Fibroblast of lung (primary cell): ENCODE measurements around the gene GNG3. TPM values are rescaled to one million over a fixed set of nuclear protein-coding genes. Genes with fewer than 3 reads are reported as not detected.

ENCODE experiments used
- DNase-seq, 2 donors: peaks; one replicate each; pipeline versions ENCODE4 v3.0.0 to v3.0.0-alpha.2; 2010; ENCODE audit warnings: low read depth in 2 of 2
- H2AFZ ChIP-seq: 2 replicates; pipeline ENCODE4 v1.5.1; 2012; ENCODE audit warnings: low read length, control low read depth, inconsistent platforms
- H3K27ac ChIP-seq: 2 replicates; pipeline ENCODE4 v1.5.1; 2011; ENCODE audit warnings: low read length, control low read depth; ENCODE audit not compliant: insufficient read depth
- H3K27me3 ChIP-seq: 2 replicates; pipeline ENCODE4 v1.5.1; 2011; ENCODE audit warnings: mild to moderate bottlenecking, low read length; ENCODE audit not compliant: control insufficient read depth, insufficient read depth
- H3K36me3 ChIP-seq: 2 replicates; pipeline ENCODE4 v1.5.1; 2011; ENCODE audit warnings: low read length; ENCODE audit not compliant: control insufficient read depth, insufficient read depth
- H3K4me1 ChIP-seq: 2 replicates; pipeline ENCODE4 v1.5.1; 2011; ENCODE audit warnings: low read length; ENCODE audit not compliant: control insufficient read depth, insufficient read depth; ENCODE audit errors: extremely low read depth
- H3K4me2 ChIP-seq: 2 replicates; pipeline ENCODE4 v1.5.1; 2011; ENCODE audit warnings: low read length, control low read depth; ENCODE audit not compliant: insufficient read depth; ENCODE audit errors: extremely low read depth
- H3K4me3 ChIP-seq, 4 experiments: fragments of 200-600 bp in 1 of 4; sonication (generic) in 1 of 4; replicated peaks in 1 of 4; 2 replicates each; pipeline ENCODE4 v1.5.1; 2011 to 2016; ENCODE audit warnings: low read length in 4 of 4, low read depth in 3 of 4, mild to moderate bottlenecking in 3 of 4, control low read depth in 2 of 4, inconsistent platforms in 1 of 4, mixed read lengths in 1 of 4; ENCODE audit not compliant: insufficient read depth in 1 of 4; ENCODE audit errors: control extremely low read depth in 1 of 4
- H3K79me2 ChIP-seq: 2 replicates; pipeline ENCODE4 v1.5.1; 2012; ENCODE audit warnings: mild to moderate bottlenecking, low read length, inconsistent platforms; ENCODE audit not compliant: control insufficient read depth, insufficient read depth
- H3K9ac ChIP-seq: 2 replicates; pipeline ENCODE4 v1.5.1; 2011; ENCODE audit warnings: mild to moderate bottlenecking, low read length, control low read depth; ENCODE audit not compliant: insufficient read depth
- H3K9me3 ChIP-seq: 2 replicates; pipeline ENCODE4 v1.5.1; 2012; ENCODE audit warnings: low read depth, low read length; ENCODE audit not compliant: control insufficient read depth, insufficient read depth
- H4K20me1 ChIP-seq: 2 replicates; pipeline ENCODE4 v1.5.1; 2011; ENCODE audit warnings: low read length; ENCODE audit not compliant: control insufficient read depth, insufficient read depth; ENCODE audit errors: extremely low read depth
- CTCF ChIP-seq, 2 donors: IDR thresholded peaks in 1 of 2; conservative IDR thresholded peaks in 1 of 2; 1 replicate in 1 of 2; 2 replicates in 1 of 2; pipeline ENCODE4 v1.5.1; 2011 to 2012; ENCODE audit warnings: low read length in 2 of 2, control low read depth in 1 of 2, inconsistent platforms in 1 of 2, low read depth in 1 of 2, mild to moderate bottlenecking in 1 of 2
- EZH2 ChIP-seq: IDR thresholded peaks from 2 replicates; pipeline ENCODE4 v1.5.1; 2012; ENCODE audit warnings: low read length, control low read depth, mild to moderate bottlenecking; ENCODE audit errors: missing control alignments
- polyA minus RNA-seq: library from RNA; depleted of rRNA, polyadenylated mRNA; stranded (reverse); fragments of >200 nt; gene quantifications from 2 replicates; pipeline ENCODE4 v1.2.3, GENCODE V29; 2011; ENCODE audit warnings: low replicate concordance
- polyA plus RNA-seq, 2 donors: library from polyadenylated mRNA; depleted of rRNA in 1 of 2; stranded (reverse) in 1 of 2; unstranded in 1 of 2; fragments of >200 nt; gene quantifications; 2 replicates each; pipeline ENCODE4 v1.2.1, GENCODE V29; 2011 to 2012; ENCODE audit warnings: missing spikeins in 1 of 2
- total RNA-seq: library from RNA; depleted of rRNA; stranded (reverse); fragments of >200 nt; gene quantifications from 2 replicates; pipeline ENCODE4 v1.2.1, GENCODE V29; 2014

Gene GNG3
- total RNA-seq (not detected in 2 replicates), polyA plus RNA-seq (0.07 TPM in 1 of 2 replicates, not detected in the other), polyA minus RNA-seq (not detected in 2 replicates)
- polyA plus RNA-seq (2012): 0.14 and 0.15 TPM in 2 replicates

GRCh38 chr11:62707277-62707861 is at the start of gene GNG3, which contains the start of gene BSCL2:
Gene GNG3, plus strand, starts transcription at chr11:62707676. Its CDS starts 620 bp downstream, at chr11:62708296.
Gene BSCL2, minus strand, starts transcription at chr11:62707424. Its CDS starts 229 bp downstream, at chr11:62707195.
- Histone ChIP-seq H3K4me2 (peak within 1 kb of the TSS; percentile 95), H3K4me1 (peaks cover 24% of the 10 kb centered on the region), H3K4me3 (peak within 1 kb of the TSS in 3 of 4 experiments; percentile 45 to 72 (median 63)), H3K9ac (no peak within 1 kb of the TSS), H2AFZ (peak within 1 kb of the TSS; percentile 71), H3K79me2 (no peaks in the 10 kb centered on the region), H3K27ac (peak within 1 kb of the TSS; percentile 36), H3K36me3 (peaks cover 13% of the 10 kb centered on the region), H3K27me3 (no peaks in the 10 kb centered on the region), H4K20me1 (no peaks in the 10 kb centered on the region), H3K9me3 (no peaks in the 10 kb centered on the region)
- no peak for TF ChIP-seq EZH2
- TF ChIP-seq CTCF (conservative IDR thresholded peaks at IDR 0.05 in 1 of 2, IDR thresholded peaks at IDR 0.05 in 1 of 2; ENCODE audit: low read depth in 1 of 2, low read length in 2 of 2): no peak
- peak in 1 of 2 donors; percentile 26 for DNase-seq

- Histone ChIP-seq H3K9me3 (no peaks in the 10 kb centered on the region), H3K27me3 (no peaks in the 10 kb centered on the region), H2AFZ (peak overlapping the region; percentile 50), H3K4me3 (peak overlapping the region; percentile 43 to 90 (median 70)), H3K36me3 (peaks cover 15% of the 10 kb centered on the region), H3K27ac (peak overlapping the region; percentile 45), H3K4me1 (peaks cover 10% of the 10 kb centered on the region), H3K9ac (peak overlapping the region; percentile 48), H4K20me1 (no peaks in the 10 kb centered on the region), H3K4me2 (peak overlapping the region; percentile 60), H3K79me2 (peaks cover 29% of the 10 kb centered on the region)
- no peak for TF ChIP-seq EZH2
- TF ChIP-seq CTCF (conservative IDR thresholded peaks at IDR 0.05 in 1 of 2, IDR thresholded peaks at IDR 0.05 in 1 of 2; ENCODE audit: low read depth in 1 of 2, low read length in 2 of 2): no peak
- peak in 1 of 2 donors; percentile 67 for DNase-seq
Measured at GRCh38 chr11:62664405-62665074, 42.9 kb upstream of the GNG3 start.

GRCh38 chr11:62665075-62665598 is 42.3 kb upstream of the GNG3 start, which contains the start of the genes C11orf98 and CSKMT:
Gene C11orf98, minus strand, starts transcription at chr11:62665210. Its CDS starts 41 bp downstream, at chr11:62665169.
Gene CSKMT, plus strand, starts transcription at chr11:62665312. Its CDS starts 568 bp downstream, at chr11:62665880.
- Histone ChIP-seq H2AFZ (peak within 1 kb of the TSS; percentile 50), H3K27me3 (no peaks in the 10 kb centered on the region), H3K9ac (peak within 1 kb of the TSS; percentile 69), H3K27ac (peak within 1 kb of the TSS; percentile 45), H3K9me3 (no peaks in the 10 kb centered on the region), H3K4me2 (peak within 1 kb of the TSS; percentile 99), H4K20me1 (no peaks in the 10 kb centered on the region), H3K36me3 (peaks cover 15% of the 10 kb centered on the region), H3K4me1 (peaks cover 10% of the 10 kb centered on the region), H3K4me3 (peak within 1 kb of the TSS; percentile 43 to 95 (median 80)), H3K79me2 (peaks cover 29% of the 10 kb centered on the region)
- TF ChIP-seq EZH2 (no peak), CTCF (conservative IDR thresholded peaks at IDR 0.05 in 1 of 2, IDR thresholded peaks at IDR 0.05 in 1 of 2; ENCODE audit: low read depth in 1 of 2, low read length in 2 of 2) (no peak)
- DNase-seq: peak; percentile 91 to 95
